Panc1 (cell line): ENCODE measurements around the gene KRT9.

ENCODE experiments used
- CTCF ChIP-seq: fragments of 450-650 bp; IDR thresholded peaks from 2 replicates; pipeline ENCODE4 v1.5.1; 2017; ENCODE audit warnings: mild to moderate bottlenecking
- POLR2AphosphoS5 ChIP-seq: IDR thresholded peaks from 2 replicates; pipeline ENCODE4 v1.6.1; 2012; ENCODE audit warnings: mild to moderate bottlenecking, low read depth, low read length, moderate library complexity
- TF ChIP-seq, protein P1 (sequence below), 2 experiments: IDR thresholded peaks; 2 replicates each; pipeline ENCODE4 v1.6.1; 2011 to 2012; ENCODE audit warnings: low read depth in 2 of 2, control low read depth in 1 of 2, low read length in 1 of 2, mild to moderate bottlenecking in 1 of 2, moderate library complexity in 1 of 2; ENCODE audit not compliant: insufficient read depth in 1 of 2

GRCh38 chr17:41539979-41540701 lies 31.7 kb downstream of the KRT9 start:
- TF ChIP-seq CTCF (no peak), POLR2AphosphoS5 (no peak)
- TF ChIP-seq, protein P1, sequence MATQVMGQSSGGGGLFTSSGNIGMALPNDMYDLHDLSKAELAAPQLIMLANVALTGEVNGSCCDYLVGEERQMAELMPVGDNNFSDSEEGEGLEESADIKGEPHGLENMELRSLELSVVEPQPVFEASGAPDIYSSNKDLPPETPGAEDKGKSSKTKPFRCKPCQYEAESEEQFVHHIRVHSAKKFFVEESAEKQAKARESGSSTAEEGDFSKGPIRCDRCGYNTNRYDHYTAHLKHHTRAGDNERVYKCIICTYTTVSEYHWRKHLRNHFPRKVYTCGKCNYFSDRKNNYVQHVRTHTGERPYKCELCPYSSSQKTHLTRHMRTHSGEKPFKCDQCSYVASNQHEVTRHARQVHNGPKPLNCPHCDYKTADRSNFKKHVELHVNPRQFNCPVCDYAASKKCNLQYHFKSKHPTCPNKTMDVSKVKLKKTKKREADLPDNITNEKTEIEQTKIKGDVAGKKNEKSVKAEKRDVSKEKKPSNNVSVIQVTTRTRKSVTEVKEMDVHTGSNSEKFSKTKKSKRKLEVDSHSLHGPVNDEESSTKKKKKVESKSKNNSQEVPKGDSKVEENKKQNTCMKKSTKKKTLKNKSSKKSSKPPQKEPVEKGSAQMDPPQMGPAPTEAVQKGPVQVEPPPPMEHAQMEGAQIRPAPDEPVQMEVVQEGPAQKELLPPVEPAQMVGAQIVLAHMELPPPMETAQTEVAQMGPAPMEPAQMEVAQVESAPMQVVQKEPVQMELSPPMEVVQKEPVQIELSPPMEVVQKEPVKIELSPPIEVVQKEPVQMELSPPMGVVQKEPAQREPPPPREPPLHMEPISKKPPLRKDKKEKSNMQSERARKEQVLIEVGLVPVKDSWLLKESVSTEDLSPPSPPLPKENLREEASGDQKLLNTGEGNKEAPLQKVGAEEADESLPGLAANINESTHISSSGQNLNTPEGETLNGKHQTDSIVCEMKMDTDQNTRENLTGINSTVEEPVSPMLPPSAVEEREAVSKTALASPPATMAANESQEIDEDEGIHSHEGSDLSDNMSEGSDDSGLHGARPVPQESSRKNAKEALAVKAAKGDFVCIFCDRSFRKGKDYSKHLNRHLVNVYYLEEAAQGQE (IDR thresholded peaks at IDR 0.05; ENCODE audit: insufficient read depth in 1 of 2, low read depth in 2 of 2, low read length in 1 of 2): no peak
